Parathyroid adenoma (tissue), 2 donors: ENCODE measurements around the gene ARMS2.

Source experiments
- H2AFZ ChIP-seq: fragments of 300-600 bp; sonication (generic); one replicate; pipeline ENCODE4 v1.7.0; 2017; ENCODE audit warnings: antibody characterized with exemption, mild to moderate bottlenecking
- H3K27ac ChIP-seq: fragments of 300-600 bp; sonication (generic); one replicate; pipeline ENCODE4 v1.7.0; 2017
- H3K27me3 ChIP-seq: fragments of 300-600 bp; sonication (generic); one replicate; pipeline ENCODE4 v1.7.0; 2017; ENCODE audit warnings: low read length; ENCODE audit not compliant: control insufficient read depth, insufficient read depth
- H3K36me3 ChIP-seq: fragments of 300-600 bp; sonication (generic); one replicate; pipeline ENCODE4 v1.7.0; 2017; ENCODE audit warnings: low read length; ENCODE audit not compliant: control insufficient read depth, insufficient read depth
- H3K4me1 ChIP-seq: fragments of 300-600 bp; sonication (generic); one replicate; pipeline ENCODE4 v1.7.0; 2017; ENCODE audit warnings: control low read depth
- H3K4me2 ChIP-seq: fragments of 300-600 bp; sonication (generic); one replicate; pipeline ENCODE4 v1.7.0; 2017; ENCODE audit warnings: low read length
- H3K4me3 ChIP-seq: fragments of 300-600 bp; sonication (generic); one replicate; pipeline ENCODE4 v1.7.0; 2017; ENCODE audit warnings: low read depth, low read length
- H3K79me2 ChIP-seq: fragments of 300-600 bp; sonication (generic); one replicate; pipeline ENCODE4 v1.7.0; 2017; ENCODE audit warnings: control low read depth
- H3K9ac ChIP-seq: fragments of 300-600 bp; sonication (generic); one replicate; pipeline ENCODE4 v1.7.0; 2017; ENCODE audit warnings: mild to moderate bottlenecking
- H3K9me3 ChIP-seq: fragments of 300-600 bp; sonication (generic); one replicate; pipeline ENCODE4 v1.7.0; 2017; ENCODE audit warnings: low read length; ENCODE audit not compliant: control insufficient read depth
- TF ChIP-seq, protein P1 (sequence below): fragments of 300-600 bp; sonication (generic); IDR thresholded peaks from one replicate; pipeline ENCODE4 v1.7.0; 2017; ENCODE audit warnings: antibody characterized with exemption, mild to moderate bottlenecking
- donor health status: primary hyperparathyroidism.

Gene ARMS2

GRCh38 chr10:122500726-122501125 is 46.3 kb downstream of the ARMS2 start:
- no peak overlapping the region for H2AFZ ChIP-seq
- H3K27me3 ChIP-seq, result no peaks in the 10 kb centered on the region
- TF ChIP-seq, protein P1, sequence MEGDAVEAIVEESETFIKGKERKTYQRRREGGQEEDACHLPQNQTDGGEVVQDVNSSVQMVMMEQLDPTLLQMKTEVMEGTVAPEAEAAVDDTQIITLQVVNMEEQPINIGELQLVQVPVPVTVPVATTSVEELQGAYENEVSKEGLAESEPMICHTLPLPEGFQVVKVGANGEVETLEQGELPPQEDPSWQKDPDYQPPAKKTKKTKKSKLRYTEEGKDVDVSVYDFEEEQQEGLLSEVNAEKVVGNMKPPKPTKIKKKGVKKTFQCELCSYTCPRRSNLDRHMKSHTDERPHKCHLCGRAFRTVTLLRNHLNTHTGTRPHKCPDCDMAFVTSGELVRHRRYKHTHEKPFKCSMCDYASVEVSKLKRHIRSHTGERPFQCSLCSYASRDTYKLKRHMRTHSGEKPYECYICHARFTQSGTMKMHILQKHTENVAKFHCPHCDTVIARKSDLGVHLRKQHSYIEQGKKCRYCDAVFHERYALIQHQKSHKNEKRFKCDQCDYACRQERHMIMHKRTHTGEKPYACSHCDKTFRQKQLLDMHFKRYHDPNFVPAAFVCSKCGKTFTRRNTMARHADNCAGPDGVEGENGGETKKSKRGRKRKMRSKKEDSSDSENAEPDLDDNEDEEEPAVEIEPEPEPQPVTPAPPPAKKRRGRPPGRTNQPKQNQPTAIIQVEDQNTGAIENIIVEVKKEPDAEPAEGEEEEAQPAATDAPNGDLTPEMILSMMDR, result no peak
- H3K4me1 ChIP-seq, result no peaks in the 10 kb centered on the region
- H3K36me3 ChIP-seq, result no peaks in the 10 kb centered on the region
- H3K9me3 ChIP-seq, result no peaks in the 10 kb centered on the region
- no peak overlapping the region for H3K9ac ChIP-seq
- no peak overlapping the region for H3K27ac ChIP-seq
- no peak overlapping the region for H3K4me2 ChIP-seq
- H3K79me2 ChIP-seq, result no peaks in the 10 kb centered on the region
- no peak overlapping the region for H3K4me3 ChIP-seq

DNA sequence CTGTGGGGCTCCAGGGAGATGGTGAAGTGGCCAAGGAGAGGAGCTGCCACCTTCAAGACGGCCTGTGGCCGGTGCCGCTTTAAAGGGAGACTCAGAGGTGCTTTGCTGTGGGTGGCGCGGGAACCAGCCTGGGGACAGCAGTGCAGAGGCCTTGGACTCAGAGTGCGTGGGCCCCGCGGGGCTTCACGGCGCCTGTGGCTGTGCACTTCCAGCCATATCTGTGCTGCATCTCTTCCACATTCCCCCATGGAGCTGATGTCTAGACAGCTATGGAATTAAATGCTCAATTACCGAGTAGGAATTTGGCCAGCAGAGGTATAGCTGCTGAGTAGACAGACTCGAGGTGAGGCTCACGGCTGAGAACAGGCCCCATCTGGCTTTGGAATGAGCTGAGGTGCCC is 48.6 kb downstream of the ARMS2 start:
- Histone ChIP-seq H3K4me2 (no peak overlapping the region), H3K9me3 (no peaks in the 10 kb centered on the region), H3K4me1 (no peaks in the 10 kb centered on the region), H3K27ac (no peak overlapping the region), H3K27me3 (no peaks in the 10 kb centered on the region), H2AFZ (no peak overlapping the region), H3K36me3 (no peaks in the 10 kb centered on the region), H3K9ac (no peak overlapping the region), H3K79me2 (no peaks in the 10 kb centered on the region), H3K4me3 (no peak overlapping the region)
- TF ChIP-seq, protein P1, result no peak

DNA sequence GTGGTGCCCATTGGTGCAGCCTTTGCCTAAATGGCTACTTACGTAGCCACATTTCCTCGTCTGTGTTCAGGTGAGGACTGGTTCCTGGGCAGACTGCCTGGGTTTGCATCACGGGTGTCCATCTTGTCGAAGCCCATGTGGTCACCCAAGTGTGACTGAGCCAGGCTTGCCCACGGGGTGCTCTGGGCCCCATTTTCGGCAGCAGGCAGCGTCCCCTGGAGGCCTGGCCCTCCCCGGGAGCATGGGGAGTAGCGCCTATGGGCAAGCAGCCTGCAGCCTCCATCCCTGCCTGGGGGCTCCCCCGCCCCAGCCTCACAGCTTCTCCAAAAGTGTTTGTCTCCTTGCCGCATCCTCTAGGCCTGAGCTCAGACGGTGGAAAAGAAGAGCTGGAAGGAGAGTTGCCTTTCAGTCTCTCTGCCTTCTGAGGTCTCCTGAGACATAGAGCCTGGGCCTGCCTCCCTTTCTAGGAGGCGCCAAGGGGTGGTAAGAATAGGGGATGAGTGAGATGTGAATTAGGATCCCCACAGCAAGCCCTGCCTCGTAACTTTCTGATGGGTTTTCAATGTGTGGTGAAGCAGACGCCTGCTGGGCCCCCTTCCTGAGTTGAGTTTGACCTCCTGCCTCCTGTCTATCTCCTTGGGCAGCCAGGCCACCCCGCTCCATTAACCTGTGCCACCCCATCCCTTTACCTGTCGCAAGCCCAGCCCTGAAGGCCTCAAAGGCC is 49.6 kb downstream of the ARMS2 start:
- no peaks in the 10 kb centered on the region for H3K36me3 ChIP-seq
- TF ChIP-seq, protein P1, result no peak
- H2AFZ ChIP-seq, result no peak overlapping the region
- no peak overlapping the region for H3K4me2 ChIP-seq
- H3K9me3 ChIP-seq, result no peaks in the 10 kb centered on the region
- H3K27ac ChIP-seq, result no peak overlapping the region
- H3K27me3 ChIP-seq, result no peaks in the 10 kb centered on the region
- no peaks in the 10 kb centered on the region for H3K79me2 ChIP-seq
- H3K9ac ChIP-seq, result no peak overlapping the region
- H3K4me3 ChIP-seq, result no peak overlapping the region
- H3K4me1 ChIP-seq, result no peaks in the 10 kb centered on the region

DNA sequence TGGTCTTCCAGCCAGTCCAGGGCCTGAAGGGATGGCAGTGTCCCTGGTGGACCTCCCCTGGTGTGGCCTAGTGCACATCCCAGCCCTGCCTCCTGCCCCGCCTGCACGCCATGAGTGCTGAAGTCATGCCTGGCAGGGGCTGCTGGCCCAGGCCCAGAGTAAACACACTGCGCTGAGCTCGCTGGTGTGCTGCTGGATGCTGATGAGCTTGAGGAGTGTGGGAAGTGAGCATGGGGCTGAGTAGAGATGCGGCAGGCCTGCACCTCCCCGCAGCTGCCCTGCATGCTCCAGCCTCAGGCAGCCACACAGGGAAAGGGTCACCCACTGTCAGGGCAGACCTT is 50.1 kb downstream of the ARMS2 start:
- no peak overlapping the region for H3K9ac ChIP-seq
- no peak overlapping the region for H3K4me2 ChIP-seq
- H3K4me1 ChIP-seq, result no peaks in the 10 kb centered on the region
- no peak overlapping the region for H3K27ac ChIP-seq
- H3K36me3 ChIP-seq, result no peaks in the 10 kb centered on the region
- H3K27me3 ChIP-seq, result no peaks in the 10 kb centered on the region
- no peaks in the 10 kb centered on the region for H3K9me3 ChIP-seq
- H3K4me3 ChIP-seq, result no peak overlapping the region
- H2AFZ ChIP-seq, result no peak overlapping the region
- TF ChIP-seq, protein P1, result no peak
- H3K79me2 ChIP-seq, result no peaks in the 10 kb centered on the region

- no peaks in the 10 kb centered on the region for H3K36me3 ChIP-seq
- H3K4me3 ChIP-seq, result no peak overlapping the region
- H3K9ac ChIP-seq, result no peak overlapping the region
- no peaks in the 10 kb centered on the region for H3K4me1 ChIP-seq
- TF ChIP-seq, protein P1, result no peak
- H3K27ac ChIP-seq, result no peak overlapping the region
- H3K79me2 ChIP-seq, result no peaks in the 10 kb centered on the region
- H3K4me2 ChIP-seq, result no peak overlapping the region
- no peaks in the 10 kb centered on the region for H3K9me3 ChIP-seq
- no peaks in the 10 kb centered on the region for H3K27me3 ChIP-seq
- no peak overlapping the region for H2AFZ ChIP-seq
Observed at GRCh38 chr10:122505011-122505410, 50.6 kb downstream of the ARMS2 start.
